Subcutaneous adipose tissue (tissue), 4 donors: ENCODE results near the gene ABHD8. TPM values are rescaled to one million over a fixed set of nuclear protein-coding genes. Genes with fewer than 3 reads are reported as not detected.

Experiments used
- total RNA-seq, 4 donors: library from RNA; depleted of rRNA; stranded (reverse); fragments of >200 nt; gene quantifications; one replicate each; pipeline ENCODE4 v1.1.0, GENCODE V29; 2016
- TF ChIP-seq, protein P1 (sequence below): fragments of 450-650 bp; IDR thresholded peaks from one replicate; pipeline ENCODE4 v1.5.1; 2016; ENCODE audit warnings: low read depth, mild to moderate bottlenecking, control low read depth, antibody characterized with exemption, moderate library complexity

ABHD8 gene
- total RNA-seq, 4 donors from 2014 or later, result 6.2 to 17.5 (median 12.1) TPM

DNA sequence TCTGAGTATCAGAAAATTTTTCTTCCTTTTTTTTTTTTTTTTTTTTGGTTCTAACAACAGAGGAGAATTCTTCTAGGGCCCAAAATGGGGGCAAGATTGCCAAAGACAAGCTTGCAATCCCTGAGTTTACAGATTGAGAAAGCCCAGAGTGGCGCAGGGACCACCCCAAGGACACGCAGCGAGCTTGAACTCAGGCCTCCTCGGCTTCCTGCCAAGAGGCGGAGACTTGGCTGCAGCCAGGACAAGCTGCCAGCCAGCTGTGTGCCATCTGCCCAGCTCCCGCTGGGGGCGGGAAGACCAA is 1.9 kb upstream of the ABHD8 start:
- TF ChIP-seq, protein P1, sequence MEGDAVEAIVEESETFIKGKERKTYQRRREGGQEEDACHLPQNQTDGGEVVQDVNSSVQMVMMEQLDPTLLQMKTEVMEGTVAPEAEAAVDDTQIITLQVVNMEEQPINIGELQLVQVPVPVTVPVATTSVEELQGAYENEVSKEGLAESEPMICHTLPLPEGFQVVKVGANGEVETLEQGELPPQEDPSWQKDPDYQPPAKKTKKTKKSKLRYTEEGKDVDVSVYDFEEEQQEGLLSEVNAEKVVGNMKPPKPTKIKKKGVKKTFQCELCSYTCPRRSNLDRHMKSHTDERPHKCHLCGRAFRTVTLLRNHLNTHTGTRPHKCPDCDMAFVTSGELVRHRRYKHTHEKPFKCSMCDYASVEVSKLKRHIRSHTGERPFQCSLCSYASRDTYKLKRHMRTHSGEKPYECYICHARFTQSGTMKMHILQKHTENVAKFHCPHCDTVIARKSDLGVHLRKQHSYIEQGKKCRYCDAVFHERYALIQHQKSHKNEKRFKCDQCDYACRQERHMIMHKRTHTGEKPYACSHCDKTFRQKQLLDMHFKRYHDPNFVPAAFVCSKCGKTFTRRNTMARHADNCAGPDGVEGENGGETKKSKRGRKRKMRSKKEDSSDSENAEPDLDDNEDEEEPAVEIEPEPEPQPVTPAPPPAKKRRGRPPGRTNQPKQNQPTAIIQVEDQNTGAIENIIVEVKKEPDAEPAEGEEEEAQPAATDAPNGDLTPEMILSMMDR, result no peak

DNA sequence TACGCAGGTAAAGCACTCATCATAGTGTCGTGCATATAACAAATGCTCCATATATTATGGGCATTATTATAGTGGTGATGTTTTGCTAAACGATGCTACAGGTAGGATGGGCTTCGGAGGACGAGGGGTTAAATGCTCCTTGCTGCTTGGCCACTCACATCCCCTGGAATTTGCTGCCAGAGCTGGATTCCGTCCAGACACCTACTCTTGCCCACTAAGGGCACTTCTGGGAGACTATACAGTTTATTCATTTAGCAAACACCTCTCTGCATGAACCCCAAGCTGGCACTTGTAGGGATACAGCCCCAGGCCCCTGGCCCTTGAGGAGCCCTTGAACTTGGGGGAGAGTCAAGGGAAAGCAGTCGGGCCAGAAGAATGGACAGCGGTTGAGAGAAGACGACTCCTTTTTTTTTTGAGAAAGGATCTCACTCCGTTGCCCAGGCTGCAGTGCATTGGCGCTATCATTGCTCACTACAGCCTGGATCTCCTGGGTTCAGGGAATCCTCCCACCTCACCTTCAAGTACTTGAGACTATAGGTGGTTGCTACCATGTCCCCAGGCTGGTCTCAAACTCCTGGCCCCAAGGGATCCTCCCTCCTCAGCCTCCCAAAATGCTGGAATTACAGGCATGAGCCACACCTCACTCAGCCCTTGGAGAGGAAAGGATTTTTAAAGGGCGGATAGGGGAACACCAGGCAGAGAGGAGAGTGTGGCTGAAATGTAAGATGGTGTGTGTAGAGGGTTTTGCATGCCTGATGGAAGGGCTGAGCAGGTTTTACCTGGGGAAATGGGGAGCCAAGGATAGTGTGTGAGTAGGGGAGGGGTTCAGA is 1.4 kb upstream of the ABHD8 start:
- TF ChIP-seq, protein P1, result no peak

DNA sequence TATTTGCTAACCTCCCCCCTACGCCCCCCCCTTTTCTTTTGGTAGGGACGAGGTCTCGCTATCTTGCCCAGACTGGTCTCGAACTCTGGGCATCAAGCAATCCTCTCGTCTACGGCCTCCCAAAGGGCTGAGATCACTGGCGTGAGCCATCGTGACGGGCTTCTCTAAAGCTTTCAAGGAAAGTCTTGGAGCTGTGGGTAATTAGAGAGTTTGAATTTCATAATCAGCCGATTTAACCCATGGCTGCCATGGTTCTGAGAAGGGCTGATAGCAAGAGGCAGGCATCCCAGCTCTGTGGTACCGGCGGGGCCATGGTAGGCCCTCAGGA is 679 bp upstream of the ABHD8 start:
- TF ChIP-seq, protein P1, result no peak

DNA sequence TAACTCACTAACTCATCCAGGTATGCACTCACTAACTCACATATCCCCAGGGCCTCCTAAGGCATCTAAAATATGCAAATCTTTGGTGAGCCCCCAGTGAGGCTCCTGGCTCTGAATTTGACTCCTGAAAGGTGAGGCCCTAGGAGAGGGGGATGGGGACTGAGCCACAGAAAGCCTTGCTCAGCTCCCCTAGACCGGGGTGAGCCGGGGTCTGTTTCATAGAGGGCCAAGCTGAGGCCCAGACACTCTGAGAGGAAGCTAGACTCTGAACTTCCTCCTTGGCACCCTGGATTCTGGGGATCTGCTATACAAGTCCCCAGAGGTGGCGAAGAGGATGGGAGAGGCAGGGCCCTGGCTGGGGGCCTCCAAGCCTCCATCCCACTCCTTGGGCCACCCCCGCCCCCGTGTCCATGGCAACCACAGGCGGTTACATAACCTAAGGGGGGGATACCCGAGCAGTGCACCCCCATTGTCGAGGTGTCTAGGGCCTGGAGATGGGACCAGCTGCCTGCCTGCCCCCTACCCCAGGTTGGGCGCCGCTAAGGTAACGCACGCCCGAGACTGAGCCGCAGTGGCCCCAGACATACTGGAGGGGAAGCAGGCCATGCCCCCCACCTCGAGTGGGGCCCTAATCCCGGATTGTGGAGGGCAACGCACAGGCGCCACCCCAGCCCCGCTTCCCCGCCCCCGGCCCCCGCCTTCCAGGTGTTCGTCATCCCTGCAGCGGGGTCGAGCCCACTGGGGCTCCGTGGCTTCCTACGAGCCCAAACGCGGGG is 646 bp downstream of the ABHD8 start:
- TF ChIP-seq, protein P1, result no peak

DNA sequence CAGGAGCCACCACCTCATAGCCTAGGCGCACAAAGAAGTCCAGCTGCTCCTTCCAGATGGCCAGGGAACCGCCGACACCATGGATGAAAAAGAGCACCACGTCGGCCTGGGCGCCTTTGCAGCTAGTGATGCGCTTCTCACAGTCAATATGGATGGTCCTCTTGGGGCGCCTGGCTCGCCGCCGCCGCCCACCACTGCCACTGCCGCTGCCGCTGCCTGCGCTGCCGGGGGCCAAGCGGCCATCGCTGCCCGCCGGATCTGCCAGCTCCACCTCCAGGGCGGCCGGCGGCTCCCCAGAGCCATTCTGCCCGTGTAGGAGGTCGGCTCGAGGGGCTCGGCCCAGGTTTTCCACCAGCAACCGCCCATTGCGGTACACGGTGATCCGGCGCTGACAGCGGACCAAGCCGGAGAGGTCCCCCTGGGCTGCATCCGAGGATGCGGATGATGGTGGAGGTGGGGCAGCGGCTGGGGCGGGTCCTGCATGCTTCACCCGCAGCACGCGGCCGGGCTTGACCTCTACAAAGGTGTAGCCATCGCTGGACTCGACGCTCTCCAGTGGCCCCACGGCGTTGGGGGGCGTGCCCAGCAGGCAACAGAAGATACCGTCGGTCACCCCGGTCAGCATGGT is 2.1 kb downstream of the ABHD8 start:
- TF ChIP-seq, protein P1, result no peak

DNA sequence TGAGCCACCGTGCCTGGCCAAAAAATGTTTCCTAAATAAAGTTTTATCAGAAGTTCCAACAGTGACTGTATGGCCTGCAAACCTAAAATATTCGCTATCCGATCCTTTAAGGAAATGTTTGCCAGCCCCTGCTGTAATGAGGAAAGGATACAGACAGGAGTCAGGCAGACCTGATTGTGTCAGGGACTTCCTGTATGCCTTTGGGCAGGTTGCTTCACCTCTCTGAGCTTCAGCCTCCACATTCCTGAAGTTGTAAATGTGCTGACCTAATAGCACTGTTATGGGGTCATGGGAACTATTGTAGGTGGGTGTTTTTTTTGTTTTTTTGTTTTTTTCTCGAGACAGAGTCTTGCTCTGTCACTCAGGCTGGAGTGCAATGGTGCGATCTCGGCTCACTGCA is 6.2 kb downstream of the ABHD8 start:
- TF ChIP-seq, protein P1, result no peak

DNA sequence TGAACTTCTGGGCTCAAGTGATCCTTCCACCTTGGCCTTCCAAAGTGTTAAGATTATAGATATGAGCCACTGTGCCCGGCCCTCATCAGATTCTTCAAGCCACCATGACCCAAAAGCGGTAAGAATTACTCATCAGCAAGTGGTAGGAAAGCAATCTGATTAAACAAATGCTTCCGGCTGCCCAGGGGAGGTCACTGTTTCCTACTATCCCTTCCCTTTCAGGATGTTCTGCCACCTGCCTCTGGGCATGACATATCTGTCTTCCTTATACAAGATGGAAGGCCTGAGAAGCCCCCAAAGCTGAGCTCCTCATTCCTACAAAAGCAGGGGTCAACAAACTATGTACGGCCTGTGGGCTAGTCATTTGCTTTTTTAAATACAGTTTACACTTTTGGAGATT is 7.0 kb downstream of the ABHD8 start:
- TF ChIP-seq, protein P1, result no peak
